HepG2 (cell line): ENCODE results near the gene PLXNB2. TPM values are rescaled to one million over a fixed set of nuclear protein-coding genes. Genes with fewer than 3 reads are reported as not detected.

ENCODE experiments used
- ATF3 ChIP-seq: sonication (generic); formaldehyde crosslinking; IDR thresholded peaks from 2 replicates; pipeline ENCODE4 v1.4.0; 2020; ENCODE audit warnings: missing genetic modification reagents
- FOXA1 ChIP-seq, 2 experiments: fragments of 450-650 bp in 1 of 2; sonication (generic) in 1 of 2; formaldehyde crosslinking in 1 of 2; IDR thresholded peaks; 2 replicates each; pipeline versions ENCODE4 v1.4.0 to v1.6.1; 2016 to 2020; ENCODE audit warnings: missing genetic modification reagents in 1 of 2
- HNRNPH1 ChIP-seq: fragments of 200-400 bp; formaldehyde crosslinking; optimal IDR thresholded peaks from 2 replicates; pipeline ENCODE3; 2017; ENCODE audit warnings: mild to moderate bottlenecking, low read depth, low read length
- JARID2 ChIP-seq: sonication (generic); formaldehyde crosslinking; IDR thresholded peaks from 2 replicates; pipeline ENCODE4 v1.8.1; 2023; ENCODE audit warnings: missing genetic modification reagents, inconsistent platforms; ENCODE audit not compliant: insufficient replicate concordance
- JUNB ChIP-seq: sonication (generic); formaldehyde crosslinking; IDR thresholded peaks from 2 replicates; pipeline ENCODE4 v1.8.0; 2022; ENCODE audit warnings: missing genetic modification reagents, mild to moderate bottlenecking, borderline replicate concordance
- MXD3 ChIP-seq: IDR thresholded peaks from 2 replicates; pipeline ENCODE4 v1.6.1; 2016; ENCODE audit warnings: mild to moderate bottlenecking, missing biosample characterization, missing genetic modification reagents
- NONO ChIP-seq, 2 experiments: fragments of 450-650 bp in 1 of 2; sonication (generic) in 1 of 2; formaldehyde crosslinking in 1 of 2; IDR thresholded peaks in 1 of 2; conservative IDR thresholded peaks in 1 of 2; 2 replicates each; pipeline versions ENCODE4 v1.6.1 to v1.8.0; 2017 to 2022; ENCODE audit warnings: mild to moderate bottlenecking in 1 of 2, missing genetic modification reagents in 1 of 2, moderate library complexity in 1 of 2
- PLRG1 ChIP-seq: fragments of 450-650 bp; conservative IDR thresholded peaks from 2 replicates; pipeline ENCODE4 v1.6.1; 2016
- RFX5 ChIP-seq: IDR thresholded peaks from 2 replicates; pipeline ENCODE4 v1.6.1; 2011; ENCODE audit warnings: low read depth, low read length, improper control_type of control experiment
- SPEN ChIP-seq: sonication (generic); formaldehyde crosslinking; IDR thresholded peaks from 2 replicates; pipeline ENCODE4 v1.5.1; 2020; ENCODE audit warnings: low read depth, mild to moderate bottlenecking, missing genetic modification reagents
- TBP ChIP-seq: sonication (generic); formaldehyde crosslinking; IDR thresholded peaks from 2 replicates; pipeline ENCODE4 v1.5.0; 2020; ENCODE audit warnings: missing genetic modification reagents
- THYN1 ChIP-seq: sonication (generic); formaldehyde crosslinking; IDR thresholded peaks from 2 replicates; pipeline ENCODE4 v1.8.1; 2023; ENCODE audit warnings: low read depth, mild to moderate bottlenecking, moderate library complexity, missing genetic modification reagents, borderline replicate concordance
- TOPORS ChIP-seq: sonication (generic); formaldehyde crosslinking; IDR thresholded peaks from 2 replicates; pipeline ENCODE4 v1.8.0; 2023; ENCODE audit warnings: mild to moderate bottlenecking, missing genetic modification reagents
- ZBTB20 ChIP-seq: sonication (generic); formaldehyde crosslinking; IDR thresholded peaks from 2 replicates; pipeline ENCODE4 v1.8.1; 2023; ENCODE audit warnings: missing genetic modification reagents, low read depth, mild to moderate bottlenecking, borderline replicate concordance
- ZFX ChIP-seq: sonication (generic); formaldehyde crosslinking; IDR thresholded peaks from 2 replicates; pipeline ENCODE4 v1.4.0; 2020; ENCODE audit warnings: mild to moderate bottlenecking, low read depth, missing genetic modification reagents, moderate library complexity
- ZNF121 ChIP-seq: sonication (generic); formaldehyde crosslinking; IDR thresholded peaks from 2 replicates; pipeline ENCODE4 v1.5.0; 2020; ENCODE audit warnings: mild to moderate bottlenecking, missing genetic modification reagents
- ZNF17 ChIP-seq: sonication (generic); formaldehyde crosslinking; IDR thresholded peaks from 2 replicates; pipeline ENCODE4 v1.5.0; 2020; ENCODE audit warnings: mild to moderate bottlenecking, missing genetic modification reagents
- ZNF30 ChIP-seq: sonication (generic); formaldehyde crosslinking; IDR thresholded peaks from 2 replicates; pipeline ENCODE4 v1.5.0; 2020; ENCODE audit warnings: mild to moderate bottlenecking, missing genetic modification reagents
- ZNF430 ChIP-seq: sonication (generic); formaldehyde crosslinking; IDR thresholded peaks from 2 replicates; pipeline ENCODE4 v1.9.0; 2021; ENCODE audit warnings: mild to moderate bottlenecking, missing genetic modification reagents
- ZNF446 ChIP-seq: sonication (generic); formaldehyde crosslinking; IDR thresholded peaks from 2 replicates; pipeline ENCODE4 v1.5.0; 2020; ENCODE audit warnings: mild to moderate bottlenecking, missing genetic modification reagents
- ZNF547 ChIP-seq: sonication (generic); formaldehyde crosslinking; IDR thresholded peaks from 2 replicates; pipeline ENCODE4 v1.5.1; 2020; ENCODE audit warnings: mild to moderate bottlenecking, missing genetic modification reagents
- ZNF564 ChIP-seq: sonication (generic); formaldehyde crosslinking; IDR thresholded peaks from 2 replicates; pipeline ENCODE4 v1.8.1; 2023; ENCODE audit warnings: mild to moderate bottlenecking, missing genetic modification reagents
- polyA plus RNA-seq, 8 experiments: library from polyadenylated mRNA; depleted of rRNA in 3 of 8; stranded (reverse) in 7 of 8; unstranded in 1 of 8; fragments of >200 nt; fragmentation: Illumina TruSeq in 4 of 8; extraction: Trizol in 4 of 8; gene quantifications; 2 replicates each; pipeline versions ENCODE4 v1.2.1 to v1.2.3, GENCODE V29; 2011 to 2016; ENCODE audit warnings: low read depth in 4 of 8, missing spikeins in 1 of 8, mixed read lengths in 1 of 8; ENCODE audit not compliant: insufficient read depth in 1 of 8
- total RNA-seq, 5 experiments: library from RNA; depleted of rRNA; stranded (reverse); fragments of >200 nt; fragmentation: Illumina TruSeq; extraction: Trizol; gene quantifications; 2 replicates each; pipeline ENCODE4 v1.2.3, GENCODE V29; 2016; ENCODE audit warnings: low read depth in 1 of 5
- TF ChIP-seq, protein P1 (sequence below): IDR thresholded peaks from 2 replicates; pipeline ENCODE4 v1.6.1; 2016; ENCODE audit warnings: missing compliant biosample characterization, missing genetic modification reagents, borderline replicate concordance
- TF ChIP-seq, protein P2 (sequence below): sonication (generic); formaldehyde crosslinking; IDR thresholded peaks from 2 replicates; pipeline ENCODE4 v1.4.0; 2020; ENCODE audit warnings: missing genetic modification reagents
- TF ChIP-seq, protein P3 (sequence below): sonication (generic); formaldehyde crosslinking; IDR thresholded peaks from 2 replicates; pipeline ENCODE4 v1.8.1; 2023; ENCODE audit warnings: mild to moderate bottlenecking, moderate library complexity, missing genetic modification reagents

PLXNB2 gene
- total and polyA plus RNA-seq, 2 of the 13 experiments (the other 11 are each of a cell fraction or from before 2014, with no cell fraction given): 32.6 to 68.9 TPM

DNA sequence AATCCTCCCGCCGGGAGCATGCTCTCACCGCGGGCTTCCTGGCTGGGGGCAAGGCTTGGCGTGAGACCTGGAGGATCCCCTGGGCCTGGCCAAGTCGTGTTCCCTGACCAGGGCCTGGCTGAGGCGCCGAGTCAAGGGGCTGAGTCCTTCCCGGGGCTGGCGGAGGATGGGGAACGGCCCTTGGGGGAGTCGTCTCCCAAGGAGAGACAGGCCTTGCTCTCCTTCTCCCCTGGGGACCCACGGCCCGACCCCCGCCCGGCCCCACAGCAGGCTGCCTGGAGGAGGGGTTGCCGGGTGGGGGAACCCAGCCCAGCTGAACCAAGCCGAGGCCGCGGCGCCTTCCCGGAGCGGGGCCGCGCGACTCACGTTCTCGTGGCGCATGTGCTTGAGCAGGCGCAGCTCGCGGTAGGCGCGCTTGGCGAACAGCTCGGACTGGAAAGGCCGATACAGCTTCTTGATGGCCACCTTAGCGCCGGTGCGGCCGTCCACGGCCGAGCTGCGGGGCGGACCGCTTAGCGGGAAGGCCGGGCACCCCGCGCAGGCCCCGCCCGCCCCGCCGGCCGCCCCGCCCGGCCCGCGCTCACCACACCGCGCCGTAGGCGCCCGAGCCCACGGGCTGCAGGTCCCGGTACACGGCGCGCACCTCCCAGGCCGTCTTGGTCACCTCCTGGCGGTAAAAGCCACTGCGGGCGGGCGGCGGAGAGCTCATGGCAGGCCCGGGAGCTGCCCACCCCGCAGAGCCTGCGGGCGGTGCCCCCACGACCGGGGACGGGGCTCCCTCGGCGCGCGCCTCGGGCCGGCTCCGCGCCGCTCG is 46.4 kb downstream of the PLXNB2 start (continued):
- TF ChIP-seq, protein P1, sequence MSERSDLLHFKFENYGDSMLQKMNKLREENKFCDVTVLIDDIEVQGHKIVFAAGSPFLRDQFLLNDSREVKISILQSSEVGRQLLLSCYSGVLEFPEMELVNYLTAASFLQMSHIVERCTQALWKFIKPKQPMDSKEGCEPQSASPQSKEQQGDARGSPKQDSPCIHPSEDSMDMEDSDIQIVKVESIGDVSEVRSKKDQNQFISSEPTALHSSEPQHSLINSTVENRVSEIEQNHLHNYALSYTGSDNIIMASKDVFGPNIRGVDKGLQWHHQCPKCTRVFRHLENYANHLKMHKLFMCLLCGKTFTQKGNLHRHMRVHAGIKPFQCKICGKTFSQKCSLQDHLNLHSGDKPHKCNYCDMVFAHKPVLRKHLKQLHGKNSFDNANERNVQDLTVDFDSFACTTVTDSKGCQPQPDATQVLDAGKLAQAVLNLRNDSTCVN (CRISPR knock-in tag): peak; percentile 27; the same call in 1 of the 2 replicates
- TF ChIP-seq TBP (CRISPR knock-in tag) (no peak), HNRNPH1 (no peak), ZBTB20 (CRISPR knock-in tag) (no peak), ZNF564 (CRISPR knock-in tag) (peak; percentile 34; the same call in 1 of the 2 replicates), FOXA1 (IDR thresholded peaks at IDR 0.05) (no peak), FOXA1 (CRISPR knock-in tag; IDR thresholded peaks at IDR 0.05) (no peak), SPEN (CRISPR knock-in tag) (0 out of 2 replicates have a peak, but pooled peaks have one; percentile 34), ATF3 (CRISPR knock-in tag) (no peak), JARID2 (CRISPR knock-in tag) (no peak), ZNF30 (CRISPR knock-in tag) (0 out of 2 replicates have a peak, but pooled peaks have one; percentile 57), ZNF121 (CRISPR knock-in tag) (no peak), ZFX (CRISPR knock-in tag) (peak; percentile 74), THYN1 (no peak), ZNF430 (CRISPR knock-in tag) (peak; percentile 62; the same call in 1 of the 2 replicates), JUNB (no peak), PLRG1 (no peak), ZNF446 (CRISPR knock-in tag) (no peak), TOPORS (CRISPR knock-in tag) (0 out of 2 replicates have a peak, but pooled peaks have one; percentile 19), ZNF547 (CRISPR knock-in tag) (0 out of 2 replicates have a peak, but pooled peaks have one; percentile 27), NONO (IDR thresholded peaks at IDR 0.05) (no peak), NONO (CRISPR knock-in tag; conservative IDR thresholded peaks at IDR 0.05) (0 out of 2 replicates have a peak, but pooled peaks have one; percentile 29), MXD3 (CRISPR knock-in tag) (peak; percentile 80), ZNF17 (CRISPR knock-in tag) (no peak), RFX5 (no peak)
- TF ChIP-seq, protein P2, sequence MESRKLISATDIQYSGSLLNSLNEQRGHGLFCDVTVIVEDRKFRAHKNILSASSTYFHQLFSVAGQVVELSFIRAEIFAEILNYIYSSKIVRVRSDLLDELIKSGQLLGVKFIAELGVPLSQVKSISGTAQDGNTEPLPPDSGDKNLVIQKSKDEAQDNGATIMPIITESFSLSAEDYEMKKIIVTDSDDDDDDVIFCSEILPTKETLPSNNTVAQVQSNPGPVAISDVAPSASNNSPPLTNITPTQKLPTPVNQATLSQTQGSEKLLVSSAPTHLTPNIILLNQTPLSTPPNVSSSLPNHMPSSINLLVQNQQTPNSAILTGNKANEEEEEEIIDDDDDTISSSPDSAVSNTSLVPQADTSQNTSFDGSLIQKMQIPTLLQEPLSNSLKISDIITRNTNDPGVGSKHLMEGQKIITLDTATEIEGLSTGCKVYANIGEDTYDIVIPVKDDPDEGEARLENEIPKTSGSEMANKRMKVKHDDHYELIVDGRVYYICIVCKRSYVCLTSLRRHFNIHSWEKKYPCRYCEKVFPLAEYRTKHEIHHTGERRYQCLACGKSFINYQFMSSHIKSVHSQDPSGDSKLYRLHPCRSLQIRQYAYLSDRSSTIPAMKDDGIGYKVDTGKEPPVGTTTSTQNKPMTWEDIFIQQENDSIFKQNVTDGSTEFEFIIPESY: no peak
- TF ChIP-seq, protein P3, sequence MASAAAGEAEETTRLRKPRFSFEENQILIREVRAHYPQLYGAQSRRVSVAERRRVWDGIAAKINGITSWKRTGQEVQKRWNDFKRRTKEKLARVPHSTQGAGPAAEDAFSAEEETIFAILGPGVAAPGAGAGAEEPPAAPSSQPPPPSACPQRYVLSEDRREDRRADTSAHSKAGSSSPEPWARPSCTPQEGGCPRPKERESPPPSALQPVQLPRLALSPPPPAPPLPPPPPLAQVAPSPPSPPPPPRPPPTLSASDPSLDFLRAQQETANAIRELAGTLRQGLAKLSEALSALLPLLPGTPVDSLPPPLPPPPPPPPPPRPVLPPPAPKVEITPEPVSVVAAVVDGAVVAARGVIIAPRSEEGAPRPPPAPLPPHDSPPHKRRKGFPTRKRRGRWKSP (CRISPR knock-in tag): no peak
